K562 (cell line): ENCODE measurements around the gene LDLRAD3. TPM values are rescaled to one million over a fixed set of nuclear protein-coding genes. Genes with fewer than 3 reads are reported as not detected.

Experiments
- ATAC-seq: fragments of 200-7000 bp; cut with Tn5 transposase; 3 replicates; pipeline ENCODE4 v1.9.1; 2020; ENCODE audit warnings: moderate library complexity
- BruUV-seq: library from RNA; stranded (reverse); fragments of 400-500 nt; replicated peaks from 2 replicates; lab custom pipeline; 2021; lab: Mats Ljungman, UMichigan
- CTCF ChIA-PET: fragments of 300-600 bp; formaldehyde crosslinking; extraction: SDS; loops from one replicate; lab custom pipeline; 2021; ENCODE audit warnings: low intra/inter-chr PET ratio; lab: Yijun Ruan, JAX
- POLR2A ChIA-PET: fragments of 300-600, 350-650 bp; sonication (Branson Sonifier 250); formaldehyde crosslinking; extraction: SDS; loops from one replicate; lab custom pipeline; 2021; ENCODE audit warnings: antibody characterized with exemption, inconsistent platforms; lab: Yijun Ruan, JAX
- DNase-seq, 4 experiments: peaks; one replicate each; pipeline versions ENCODE4 v3.0.0 to v3.0.0-alpha.2; 2011 to 2018; ENCODE audit warnings: low spot score in 3 of 4, mixed read lengths in 3 of 4; ENCODE audit errors: extremely low read depth in 1 of 4
- FAIRE-seq: peaks from 2 replicates; lab custom pipeline; 2011; peaks lifted over from hg19 to GRCh38; lab: Jason Lieb, UNC
- H2AFZ ChIP-seq: 2 replicates; pipeline ENCODE4 v1.6.0; 2011; ENCODE audit warnings: low read depth, low read length, control low read depth, inconsistent platforms
- H3K27ac ChIP-seq: fragments of 200-600 bp; 3 replicates; pipeline ENCODE4 v1.8.0; 2011; ENCODE audit warnings: low read depth, mild to moderate bottlenecking, control low read depth, inconsistent platforms, low read length, moderate library complexity, mixed read lengths; ENCODE audit errors: extremely low read depth
- H3K27me3 ChIP-seq, 2 experiments: fragments of 300-600 bp in 1 of 2; 2 replicates in 1 of 2; 3 replicates in 1 of 2; pipeline versions ENCODE4 v1.6.0 to v1.8.0; 2011; ENCODE audit warnings: inconsistent platforms in 2 of 2, low read length in 2 of 2, mild to moderate bottlenecking in 1 of 2, mixed read lengths in 1 of 2, moderate library complexity in 1 of 2; ENCODE audit not compliant: control insufficient read depth in 2 of 2, insufficient read depth in 2 of 2
- H3K36me3 ChIP-seq: fragments of 300-600 bp; 3 replicates; pipeline ENCODE4 v1.8.0; 2011; ENCODE audit warnings: mild to moderate bottlenecking, low read length, inconsistent platforms; ENCODE audit not compliant: control insufficient read depth, insufficient read depth
- H3K4me1 ChIP-seq, 2 experiments: fragments of 200-600 bp in 1 of 2; replicated peaks in 1 of 2; 2 replicates in 1 of 2; 3 replicates in 1 of 2; pipeline versions ENCODE4 v1.5.1 to v1.8.0; 2011; ENCODE audit warnings: inconsistent platforms in 2 of 2, low read length in 2 of 2, mild to moderate bottlenecking in 1 of 2, mixed read lengths in 1 of 2, moderate library complexity in 1 of 2; ENCODE audit not compliant: control insufficient read depth in 2 of 2, insufficient read depth in 2 of 2
- H3K4me2 ChIP-seq: 2 replicates; pipeline ENCODE4 v1.6.1; 2011; ENCODE audit warnings: low read length, control low read depth, inconsistent platforms, mixed read lengths; ENCODE audit not compliant: insufficient read depth
- H3K4me3 ChIP-seq: fragments of 200-600 bp; sonication (generic), shearing (Covaris generic); 2 replicates; pipeline ENCODE4 v1.5.1; 2016; ENCODE audit warnings: control low read depth, inconsistent platforms
- H3K79me2 ChIP-seq: fragments of 200-600 bp; 3 replicates; pipeline ENCODE4 v1.8.0; 2011; ENCODE audit warnings: low read length, inconsistent platforms; ENCODE audit not compliant: control insufficient read depth, insufficient read depth
- H3K9ac ChIP-seq, 2 experiments: 2 replicates each; pipeline versions ENCODE4 v1.6.0 to v1.6.1; 2011; ENCODE audit warnings: low read depth in 2 of 2, low read length in 2 of 2, control low read depth in 1 of 2, inconsistent platforms in 1 of 2, mild to moderate bottlenecking in 1 of 2, mixed read lengths in 1 of 2; ENCODE audit not compliant: insufficient read depth in 1 of 2
- H3K9me1 ChIP-seq: one replicate; pipeline ENCODE4 v1.6.0; 2011; ENCODE audit warnings: inconsistent platforms, mild to moderate bottlenecking, low read length, moderate library complexity; ENCODE audit not compliant: control insufficient read depth, insufficient read depth
- H3K9me3 ChIP-seq: replicated peaks from 2 replicates; pipeline ENCODE4 v1.5.1; 2011; ENCODE audit warnings: low read depth, low read length, inconsistent platforms; ENCODE audit not compliant: control insufficient read depth, insufficient read depth
- H4K20me1 ChIP-seq: replicated peaks from 2 replicates; pipeline ENCODE4 v1.6.1; 2011; ENCODE audit warnings: low read length, inconsistent platforms, mixed read lengths; ENCODE audit not compliant: control insufficient read depth, insufficient read depth
- PHF21A ChIP-seq: fragments of 450-650 bp; IDR thresholded peaks from 2 replicates; pipeline ENCODE4 v1.6.1; 2017; ENCODE audit warnings: low read depth, borderline replicate concordance
- TFE3 ChIP-seq: fragments of 450-650 bp; formaldehyde crosslinking; IDR thresholded peaks from 2 replicates; pipeline ENCODE4 v1.4.0; 2020; ENCODE audit warnings: mild to moderate bottlenecking, mixed read lengths
- whole genome bisulfite sequencing: fragments of 100-300 bp; shearing (Covaris generic); methylation state at CpG from one replicate; pipeline ENCODE4 v1.1.6; 2016; ENCODE audit warnings: low coverage, mixed read lengths; ENCODE audit not compliant: insufficient coverage; ENCODE audit errors: missing lambda C conversion rate; 5-methylcytosine and 5-hydroxymethylcytosine counted together
- in situ Hi-C: fragments of 300-500 bp; cut with MboI; formaldehyde crosslinking; loops from 4 replicates; pipeline ENCODE4 v1.15.0; 2018; ENCODE audit warnings: inconsistent platforms, mixed read lengths
- intact Hi-C: fragments of 100-400 bp; cut with micrococcal nuclease; formaldehyde crosslinking; loops from 2 replicates; pipeline ENCODE4 v1.14.2; 2022
- polyA plus RNA-seq, 8 experiments: library from polyadenylated mRNA; depleted of rRNA in 4 of 8; stranded (reverse) in 5 of 8; unstranded in 3 of 8; fragments of >200 nt; fragmentation: Nextera tagmentation in 2 of 8; fragmentation: Illumina TruSeq in 1 of 8; extraction: Ambion mirVana in 2 of 8; extraction: Trizol in 1 of 8; gene quantifications; 2 replicates each; pipeline versions ENCODE4 v1.2.1 to v1.2.3, GENCODE V29; 2011 to 2014; ENCODE audit warnings: inconsistent platforms in 1 of 8, missing spikeins in 1 of 8
- total RNA-seq, 7 experiments: library from RNA; depleted of rRNA in 6 of 7; stranded (reverse); fragments of >200 nt in 6 of 7; fragmentation: Illumina TruSeq in 2 of 7; extraction: Trizol in 2 of 7; gene quantifications; 2 replicates each; pipeline versions ENCODE4 v1.2.1 to v1.2.3, GENCODE V29; 2011 to 2021; ENCODE audit warnings: low replicate concordance in 1 of 7

LDLRAD3 gene
- total and polyA plus RNA-seq, 9 of the 15 experiments (the other 6 are each of a cell fraction or from before 2014, with no cell fraction given), result 0.73 to 7.2 (median 3.5) TPM

DNA sequence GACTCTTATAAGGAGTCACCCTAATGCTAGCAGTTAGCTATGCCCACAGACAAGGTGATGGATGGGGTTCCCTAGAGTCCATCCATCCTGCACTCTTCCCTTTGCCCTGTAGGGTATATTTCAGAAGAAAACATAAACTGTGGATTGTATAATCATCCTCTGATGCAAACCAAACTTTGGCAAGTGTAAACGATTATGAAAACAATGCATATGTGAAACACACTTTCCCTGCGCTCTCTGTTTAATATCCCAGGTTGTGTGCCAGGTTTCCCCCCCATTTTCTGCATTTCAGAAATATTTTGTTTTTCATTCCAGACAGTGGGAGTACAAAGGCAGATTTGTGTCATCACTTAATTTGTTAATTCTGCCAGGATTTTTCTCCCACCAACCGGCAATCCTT, 110.0 kb downstream of the LDLRAD3 start:
- CTCF ChIA-PET, result no interaction called here
- BruUV-seq, result no TSS peak
- H4K20me1 ChIP-seq, result no peaks in the 10 kb centered on the region

More for the DNA sequence above, 110.0 kb downstream of the LDLRAD3 start:
- in situ Hi-C loops, result no loop called here
- Histone ChIP-seq H3K27ac (no peak overlapping the region), H3K9me1 (no peaks in the 10 kb centered on the region), H3K4me2 (no peak overlapping the region), H3K36me3 (no peaks in the 10 kb centered on the region), H3K27me3 (no peaks in the 10 kb centered on the region; a peak in 1 of 5 replicates), H2AFZ (no peak overlapping the region), H3K4me1 (peaks cover 0 to 8% of the 10 kb centered on the region in 2 experiments; a peak in 1 of 5 replicates), H3K4me3 (no peak overlapping the region), H3K9ac (no peak overlapping the region), H3K79me2 (no peaks in the 10 kb centered on the region), H3K9me3 (no peaks in the 10 kb centered on the region)
- intact Hi-C loops, result no loop called here
- POLR2A ChIA-PET, result interaction anchor here (1.0 kb wide), 1 partner anchor 10 kb away, joined by 3 read pairs; no protein-coding TSS in a partner anchor
- DNase-seq (no peak), ATAC-seq (no peak), FAIRE-seq (no peak)
- TF ChIP-seq TFE3 (CRISPR knock-in tag), result peak; percentile 60; the same call in 1 of the 2 replicates
- TF ChIP-seq PHF21A, result no peak
- 54% methylated on average over 3 of the region's 3 CpGs for WGBS
